Measurements from ENCODE around the gene KDM4B.

GRCh38 chr19:5067678-5068077 lies 98.8 kb downstream of the KDM4B start:
- TF ChIP-seq SUZ12 (IDR thresholded peaks at IDR 0.05) (no peak), NFRKB (IDR thresholded peaks at IDR 0.05) (no peak), BHLHE40 (IDR thresholded peaks at IDR 0.05; ENCODE audit: borderline replicate concordance) (no peak), ZNF384 (IDR thresholded peaks at IDR 0.05) (no peak), L3MBTL2 (conservative IDR thresholded peaks at IDR 0.05) (no peak), LEF1 (IDR thresholded peaks at IDR 0.05; ENCODE audit: borderline replicate concordance) (no peak), FOXK2 (IDR thresholded peaks at IDR 0.05) (no peak)
